H1 (cell line): ENCODE measurements around the gene ANO2. TPM values are rescaled to one million over a fixed set of nuclear protein-coding genes. Genes with fewer than 3 reads are reported as not detected.

ENCODE experiments used
- ATF3 ChIP-seq: IDR thresholded peaks from 2 replicates; pipeline ENCODE4 v1.6.1; 2011; ENCODE audit warnings: low read depth, mild to moderate bottlenecking, low read length; ENCODE audit not compliant: insufficient read depth
- FOSL1 ChIP-seq: IDR thresholded peaks from 2 replicates; pipeline ENCODE4 v1.6.1; 2011; ENCODE audit warnings: mild to moderate bottlenecking, low read depth, low read length, moderate library complexity; ENCODE audit not compliant: insufficient read depth
- GTF2F1 ChIP-seq: IDR thresholded peaks from 2 replicates; pipeline ENCODE4 v1.6.1; 2012; ENCODE audit warnings: low read depth, low read length, improper control_type of control experiment, borderline replicate concordance
- JUN ChIP-seq: IDR thresholded peaks from 2 replicates; pipeline ENCODE4 v1.6.1; 2011; ENCODE audit warnings: low read depth, mild to moderate bottlenecking, improper control_type of control experiment, low read length
- RAD21 ChIP-seq, 2 experiments: IDR thresholded peaks in 1 of 2; conservative IDR thresholded peaks in 1 of 2; 2 replicates each; pipeline ENCODE4 v1.6.1; 2011; ENCODE audit warnings: low read depth in 2 of 2, low read length in 2 of 2, improper control_type of control experiment in 1 of 2, inconsistent platforms in 1 of 2, mild to moderate bottlenecking in 1 of 2, moderate library complexity in 1 of 2
- TCF12 ChIP-seq: IDR thresholded peaks from 2 replicates; pipeline ENCODE4 v1.6.1; 2011; ENCODE audit warnings: low read depth, mild to moderate bottlenecking, low read length
- polyA plus RNA-seq, 7 experiments: library from polyadenylated mRNA; depleted of rRNA in 3 of 7; stranded (reverse) in 5 of 7; unstranded in 2 of 7; fragments of >200 nt in 5 of 7; fragments of 200-250 nt in 2 of 7; gene quantifications; 1 replicate in 5 of 7; 2 replicates in 1 of 7; 4 replicates in 1 of 7; pipeline versions ENCODE4 v1.2.1 to v1.2.3, GENCODE V29; 2011 to 2013; ENCODE audit warnings: missing spikeins in 2 of 7, mixed read lengths in 2 of 7
- total RNA-seq: library from RNA; stranded (reverse); fragmentation: NEBNext Ultra II Directional; extraction: Animal tissue kit (Norgen Biotek cat#: 25700); gene quantifications from 2 replicates; pipeline ENCODE4 v1.2.1, GENCODE V29; 2021

The ANO2 gene
- total and polyA plus RNA-seq, 2 of the 8 experiments (the other 6 are each of a cell fraction or from before 2014, with no cell fraction given): 1.9 to 5.5 TPM

- TF ChIP-seq ATF3 (no peak), TCF12 (no peak), JUN (no peak), GTF2F1 (no peak), FOSL1 (no peak), RAD21 (IDR thresholded peaks at IDR 0.05 in 1 of 2, conservative IDR thresholded peaks at IDR 0.05 in 1 of 2; ENCODE audit: low read depth in 2 of 2, low read length in 2 of 2) (no peak)
These were observed 21.5 kb upstream of the ANO2 start (continued) for GRCh38 chr12:5966486-5967095.
